HepG2 (cell line): ENCODE measurements around the gene PTGES3. TPM values are rescaled to one million over a fixed set of nuclear protein-coding genes. Genes with fewer than 3 reads are reported as not detected.
A peak's percentile ranks its signal among the peaks of the same experiment; 100 is the strongest.

Source experiments
- AKNA ChIP-seq: sonication (generic); formaldehyde crosslinking; IDR thresholded peaks from 2 replicates; pipeline ENCODE4 v1.4.0; 2020; ENCODE audit warnings: missing genetic modification reagents, borderline replicate concordance
- ATF1 ChIP-seq: IDR thresholded peaks from 2 replicates; pipeline ENCODE4 v1.6.1; 2016; ENCODE audit warnings: mild to moderate bottlenecking, control low read depth
- BRD4 ChIP-seq: sonication (generic); formaldehyde crosslinking; IDR thresholded peaks from 2 replicates; pipeline ENCODE4 v1.4.0; 2020; ENCODE audit warnings: missing genetic modification reagents
- HDAC1 ChIP-seq: sonication (generic); formaldehyde crosslinking; IDR thresholded peaks from 2 replicates; pipeline ENCODE4 v1.5.1; 2020; ENCODE audit warnings: mild to moderate bottlenecking, missing genetic modification reagents
- LRRFIP1 ChIP-seq: sonication (generic); formaldehyde crosslinking; conservative IDR thresholded peaks from 2 replicates; pipeline ENCODE4 v1.4.0; 2020; ENCODE audit warnings: missing genetic modification reagents
- PHB2 ChIP-seq: fragments of 450-650 bp; IDR thresholded peaks from 2 replicates; pipeline ENCODE4 v1.6.1; 2018; ENCODE audit not compliant: partially characterized antibody
- TBP ChIP-seq: sonication (generic); formaldehyde crosslinking; IDR thresholded peaks from 2 replicates; pipeline ENCODE4 v1.5.0; 2020; ENCODE audit warnings: missing genetic modification reagents
- TEAD2 ChIP-seq: sonication (generic); formaldehyde crosslinking; IDR thresholded peaks from 2 replicates; pipeline ENCODE4 v1.9.0; 2021; ENCODE audit warnings: missing genetic modification reagents
- ZNF251 ChIP-seq: sonication (generic); formaldehyde crosslinking; IDR thresholded peaks from 2 replicates; pipeline ENCODE4 v1.9.0; 2021; ENCODE audit warnings: mild to moderate bottlenecking, missing genetic modification reagents
- ZNF343 ChIP-seq: sonication (generic); formaldehyde crosslinking; IDR thresholded peaks from 2 replicates; pipeline ENCODE4 v1.4.0; 2020; ENCODE audit warnings: mild to moderate bottlenecking, missing genetic modification reagents
- ZNF557 ChIP-seq: sonication (generic); formaldehyde crosslinking; IDR thresholded peaks from 2 replicates; pipeline ENCODE4 v1.4.0; 2020; ENCODE audit warnings: missing genetic modification reagents
- ZNF614 ChIP-seq: IDR thresholded peaks from 2 replicates; pipeline ENCODE4 v1.6.1; 2018; ENCODE audit warnings: missing biosample characterization, missing genetic modification reagents, inconsistent platforms, borderline replicate concordance
- ZNF775 ChIP-seq: sonication (generic); formaldehyde crosslinking; IDR thresholded peaks from 2 replicates; pipeline ENCODE4 v1.4.0; 2020; ENCODE audit warnings: missing genetic modification reagents, mild to moderate bottlenecking, moderate library complexity, borderline replicate concordance
- ZNF839 ChIP-seq: sonication (generic); formaldehyde crosslinking; IDR thresholded peaks from 2 replicates; pipeline ENCODE4 v1.4.0; 2020; ENCODE audit warnings: missing genetic modification reagents, mild to moderate bottlenecking, borderline replicate concordance
- ZXDC ChIP-seq: sonication (generic); formaldehyde crosslinking; IDR thresholded peaks from 2 replicates; pipeline ENCODE4 v1.5.0; 2020; ENCODE audit warnings: mild to moderate bottlenecking, missing genetic modification reagents
- polyA plus RNA-seq, 8 experiments: library from polyadenylated mRNA; depleted of rRNA in 3 of 8; stranded (reverse) in 7 of 8; unstranded in 1 of 8; fragments of >200 nt; fragmentation: Illumina TruSeq in 4 of 8; extraction: Trizol in 4 of 8; gene quantifications; 2 replicates each; pipeline versions ENCODE4 v1.2.1 to v1.2.3, GENCODE V29; 2011 to 2016; ENCODE audit warnings: low read depth in 4 of 8, missing spikeins in 1 of 8, mixed read lengths in 1 of 8; ENCODE audit not compliant: insufficient read depth in 1 of 8
- total RNA-seq, 5 experiments: library from RNA; depleted of rRNA; stranded (reverse); fragments of >200 nt; fragmentation: Illumina TruSeq; extraction: Trizol; gene quantifications; 2 replicates each; pipeline ENCODE4 v1.2.3, GENCODE V29; 2016; ENCODE audit warnings: low read depth in 1 of 5
- TF ChIP-seq, protein P1 (sequence below): sonication (generic); formaldehyde crosslinking; IDR thresholded peaks from 2 replicates; pipeline ENCODE4 v1.5.0; 2020; ENCODE audit warnings: missing genetic modification reagents
- TF ChIP-seq, protein P2 (sequence below): sonication (generic); formaldehyde crosslinking; IDR thresholded peaks from 2 replicates; pipeline ENCODE4 v1.4.0; 2020; ENCODE audit warnings: missing genetic modification reagents, borderline replicate concordance

Gene PTGES3
- total and polyA plus RNA-seq, 2 of the 13 experiments (the other 11 are each of a cell fraction or from before 2014, with no cell fraction given): 54.4 to 159 TPM

GRCh38 chr12:56724972-56725722, 37.1 kb upstream of the PTGES3 start, which contains the start of gene NACA (continued):
- TF ChIP-seq HDAC1 (CRISPR knock-in tag) (peak; percentile 85), ZNF839 (peak; percentile 99), ATF1 (CRISPR knock-in tag) (peak; percentile 52; the same call in 1 of the 2 replicates), ZNF557 (CRISPR knock-in tag) (peak; percentile 63; the same call in 1 of the 2 replicates), ZNF251 (CRISPR knock-in tag) (no peak), ZNF343 (CRISPR knock-in tag) (peak; percentile 90), AKNA (CRISPR knock-in tag) (no peak), BRD4 (CRISPR knock-in tag) (peak; percentile 99), TEAD2 (CRISPR knock-in tag) (no peak), ZNF775 (CRISPR knock-in tag) (peak; percentile 69; the same call in 1 of the 2 replicates), PHB2 (no peak), ZXDC (peak; percentile 93), ZNF614 (CRISPR knock-in tag) (0 out of 2 replicates have a peak, but pooled peaks have one; percentile 50), LRRFIP1 (CRISPR knock-in tag) (no peak), TBP (CRISPR knock-in tag) (no peak)
- TF ChIP-seq, protein P1, sequence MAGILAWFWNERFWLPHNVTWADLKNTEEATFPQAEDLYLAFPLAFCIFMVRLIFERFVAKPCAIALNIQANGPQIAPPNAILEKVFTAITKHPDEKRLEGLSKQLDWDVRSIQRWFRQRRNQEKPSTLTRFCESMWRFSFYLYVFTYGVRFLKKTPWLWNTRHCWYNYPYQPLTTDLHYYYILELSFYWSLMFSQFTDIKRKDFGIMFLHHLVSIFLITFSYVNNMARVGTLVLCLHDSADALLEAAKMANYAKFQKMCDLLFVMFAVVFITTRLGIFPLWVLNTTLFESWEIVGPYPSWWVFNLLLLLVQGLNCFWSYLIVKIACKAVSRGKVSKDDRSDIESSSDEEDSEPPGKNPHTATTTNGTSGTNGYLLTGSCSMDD (CRISPR knock-in tag): no peak
- TF ChIP-seq, protein P2, sequence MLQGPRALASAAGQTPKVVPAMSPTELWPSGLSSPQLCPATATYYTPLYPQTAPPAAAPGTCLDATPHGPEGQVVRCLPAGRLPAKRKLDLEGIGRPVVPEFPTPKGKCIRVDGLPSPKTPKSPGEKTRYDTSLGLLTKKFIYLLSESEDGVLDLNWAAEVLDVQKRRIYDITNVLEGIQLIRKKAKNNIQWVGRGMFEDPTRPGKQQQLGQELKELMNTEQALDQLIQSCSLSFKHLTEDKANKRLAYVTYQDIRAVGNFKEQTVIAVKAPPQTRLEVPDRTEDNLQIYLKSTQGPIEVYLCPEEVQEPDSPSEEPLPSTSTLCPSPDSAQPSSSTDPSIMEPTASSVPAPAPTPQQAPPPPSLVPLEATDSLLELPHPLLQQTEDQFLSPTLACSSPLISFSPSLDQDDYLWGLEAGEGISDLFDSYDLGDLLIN (CRISPR knock-in tag): no peak
